ENCODE results near the gene WDR18. TPM values are rescaled to one million over a fixed set of nuclear protein-coding genes. Genes with fewer than 3 reads are reported as not detected.
A peak's percentile ranks its signal among the peaks of the same experiment; 100 is the strongest.

Gene WDR18
- total RNA-seq, 1 experiment from 2014 or later: 56.7 TPM

DNA sequence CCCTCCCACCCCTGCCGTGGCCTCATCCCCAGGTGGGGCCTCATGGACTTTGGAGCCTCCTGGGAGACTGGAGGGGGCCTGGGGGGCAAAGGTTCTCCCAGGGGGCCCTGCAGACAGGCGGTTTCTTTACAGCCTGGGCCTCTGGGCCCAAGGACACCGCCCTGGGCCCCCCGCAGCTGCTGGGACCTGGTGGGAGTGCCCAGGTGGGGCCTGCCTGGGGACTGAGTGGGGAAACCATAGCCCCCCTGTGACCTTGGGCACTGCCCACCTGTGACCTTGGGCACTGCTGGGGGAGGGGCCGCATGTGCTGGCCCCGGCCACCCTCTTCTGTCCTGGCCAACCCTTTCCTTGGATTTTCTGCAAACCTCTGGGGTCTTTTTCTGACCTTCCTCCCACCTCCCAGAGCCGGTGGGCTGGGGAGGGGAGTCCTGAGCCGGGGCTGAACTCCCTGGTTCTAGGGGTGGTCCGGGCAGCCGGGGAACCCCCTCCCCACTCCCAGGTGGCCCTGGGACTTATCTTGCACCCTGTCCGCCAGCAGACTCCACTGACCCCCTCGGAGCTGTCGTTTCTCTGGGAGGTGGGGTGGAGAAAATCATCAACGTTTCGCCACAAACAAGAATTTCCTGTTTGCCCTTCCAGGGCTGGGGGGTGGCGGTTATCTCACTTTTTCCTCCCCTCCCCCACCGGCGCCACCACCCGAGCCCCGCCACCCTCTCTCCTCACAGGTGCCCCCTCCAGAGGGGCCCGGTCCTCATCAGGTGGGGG, 31.3 kb upstream of the WDR18 start:
- CTCF ChIA-PET: no interaction called here
- Histone ChIP-seq H3K79me2 (ENCODE audit: low read length) (no peaks in the 10 kb centered on the region), H3K4me2 (ENCODE audit: low read length) (peak overlapping the region; percentile 88), H3K9me2 (replicated peaks; ENCODE audit: low read length) (no peaks in the 10 kb centered on the region), H3K4me3 (ENCODE audit: low read length) (peak overlapping the region; percentile 58), H3K4me1 (ENCODE audit: insufficient read depth, low read length) (peaks cover 6% of the 10 kb centered on the region), H3K27me3 (ENCODE audit: low read length) (no peaks in the 10 kb centered on the region), H3F3A (ENCODE audit: low read length, unreplicated experiment) (no peaks in the 10 kb centered on the region), H2AFZ (ENCODE audit: low read length) (no peak overlapping the region), H4K20me1 (ENCODE audit: low read length) (no peaks in the 10 kb centered on the region), H3K36me3 (ENCODE audit: low read depth, low read length) (no peaks in the 10 kb centered on the region), H3K9me3 (ENCODE audit: low read length) (no peaks in the 10 kb centered on the region), H3K9ac (ENCODE audit: low read length) (peak overlapping the region; percentile 22; the same call in 1 of the 2 replicates), H3K27ac (ENCODE audit: low read length) (no peak overlapping the region)
- ATAC-seq: no peak
- BruUV-seq (replicated peaks): no TSS peak
- DNase-seq: peak; percentile 58
- TF ChIP-seq, protein P1, sequence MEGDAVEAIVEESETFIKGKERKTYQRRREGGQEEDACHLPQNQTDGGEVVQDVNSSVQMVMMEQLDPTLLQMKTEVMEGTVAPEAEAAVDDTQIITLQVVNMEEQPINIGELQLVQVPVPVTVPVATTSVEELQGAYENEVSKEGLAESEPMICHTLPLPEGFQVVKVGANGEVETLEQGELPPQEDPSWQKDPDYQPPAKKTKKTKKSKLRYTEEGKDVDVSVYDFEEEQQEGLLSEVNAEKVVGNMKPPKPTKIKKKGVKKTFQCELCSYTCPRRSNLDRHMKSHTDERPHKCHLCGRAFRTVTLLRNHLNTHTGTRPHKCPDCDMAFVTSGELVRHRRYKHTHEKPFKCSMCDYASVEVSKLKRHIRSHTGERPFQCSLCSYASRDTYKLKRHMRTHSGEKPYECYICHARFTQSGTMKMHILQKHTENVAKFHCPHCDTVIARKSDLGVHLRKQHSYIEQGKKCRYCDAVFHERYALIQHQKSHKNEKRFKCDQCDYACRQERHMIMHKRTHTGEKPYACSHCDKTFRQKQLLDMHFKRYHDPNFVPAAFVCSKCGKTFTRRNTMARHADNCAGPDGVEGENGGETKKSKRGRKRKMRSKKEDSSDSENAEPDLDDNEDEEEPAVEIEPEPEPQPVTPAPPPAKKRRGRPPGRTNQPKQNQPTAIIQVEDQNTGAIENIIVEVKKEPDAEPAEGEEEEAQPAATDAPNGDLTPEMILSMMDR (conservative IDR thresholded peaks at IDR 0.05; ENCODE audit: low read depth, low read length): no peak
- TF ChIP-seq EZH2phosphoT487 (IDR thresholded peaks at IDR 0.05; ENCODE audit: borderline replicate concordance, low read length) (no peak), EZH2 (IDR thresholded peaks at IDR 0.05; ENCODE audit: low read length, unreplicated experiment) (no peak)
- intact Hi-C loops (cut with micrococcal nuclease): no loop called here
- POLR2A ChIA-PET (ENCODE audit: unreplicated experiment): no interaction called here

DNA sequence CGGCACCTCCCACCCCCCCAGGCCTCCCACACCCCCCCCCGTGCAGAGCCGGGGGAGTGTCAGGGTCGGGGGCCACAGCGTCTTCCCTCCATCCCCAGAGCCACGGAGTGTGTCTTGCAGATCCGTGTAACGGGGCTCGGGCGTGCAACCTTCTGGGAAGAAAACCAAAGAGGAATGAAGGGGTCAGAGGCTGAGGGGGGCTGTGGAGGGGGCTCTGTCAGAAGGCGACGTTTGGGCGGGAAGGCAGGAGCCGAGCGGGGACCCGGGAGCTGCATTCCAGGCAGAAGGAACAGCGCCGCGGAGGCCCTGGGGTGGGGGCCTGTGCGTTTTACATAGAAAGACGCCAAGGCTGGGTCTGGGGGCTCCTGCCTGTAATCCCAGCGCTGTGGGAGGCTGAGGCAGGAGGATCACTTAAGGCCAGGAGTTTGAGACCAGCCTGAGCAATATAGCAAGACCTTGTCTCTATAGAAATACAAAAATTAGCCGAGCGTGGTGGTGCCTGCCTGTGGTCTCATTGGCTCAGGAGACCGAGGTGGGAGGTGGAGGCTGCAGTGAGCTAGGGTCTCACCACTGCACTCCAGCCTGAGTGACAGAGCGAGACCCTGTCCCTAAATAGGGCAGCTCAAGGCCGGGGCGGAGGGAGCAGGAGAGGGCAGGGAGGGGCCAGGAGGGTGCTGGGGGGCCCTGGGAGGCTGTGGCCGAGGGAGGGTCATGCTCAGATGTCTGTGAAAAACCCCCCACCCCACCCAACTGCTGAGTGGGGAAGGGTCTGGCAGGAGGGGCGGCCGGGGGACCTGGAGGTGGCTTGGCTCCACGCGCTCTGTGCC, 30.5 kb upstream of the WDR18 start:
- Histone ChIP-seq H3K36me3 (ENCODE audit: low read depth, low read length) (no peaks in the 10 kb centered on the region), H3K9me2 (replicated peaks; ENCODE audit: low read length) (no peaks in the 10 kb centered on the region), H3K4me3 (ENCODE audit: low read length) (peak overlapping the region; percentile 58), H3K9me3 (ENCODE audit: low read length) (no peaks in the 10 kb centered on the region), H3K4me2 (ENCODE audit: low read length) (peak overlapping the region; percentile 88), H2AFZ (ENCODE audit: low read length) (no peak overlapping the region), H3K79me2 (ENCODE audit: low read length) (no peaks in the 10 kb centered on the region), H3K4me1 (ENCODE audit: insufficient read depth, low read length) (peaks cover 7% of the 10 kb centered on the region), H3F3A (ENCODE audit: low read length, unreplicated experiment) (no peaks in the 10 kb centered on the region), H3K27me3 (ENCODE audit: low read length) (no peaks in the 10 kb centered on the region), H3K9ac (ENCODE audit: low read length) (no peak overlapping the region), H4K20me1 (ENCODE audit: low read length) (no peaks in the 10 kb centered on the region), H3K27ac (ENCODE audit: low read length) (no peak overlapping the region)
- no peak for ATAC-seq
- ChIA-PET CTCF (no interaction called here), POLR2A (ENCODE audit: unreplicated experiment) (no interaction called here)
- no peak for DNase-seq
- intact Hi-C loops (cut with micrococcal nuclease): no loop called here
- no TSS peak for BruUV-seq (replicated peaks)
- TF ChIP-seq, protein P1 (conservative IDR thresholded peaks at IDR 0.05; ENCODE audit: low read depth, low read length): no peak
- no peak for TF ChIP-seq EZH2phosphoT487 (IDR thresholded peaks at IDR 0.05; ENCODE audit: borderline replicate concordance, low read length)
- no peak for TF ChIP-seq EZH2 (IDR thresholded peaks at IDR 0.05; ENCODE audit: low read length, unreplicated experiment)
